GM03348 (cell line): Measurements from ENCODE around the gene TCERG1L.

Experiments used
- DNase-seq: peaks from one replicate; pipeline ENCODE4 v3.0.0; 2012; ENCODE audit warnings: low spot score

The TCERG1L gene

GRCh38 chr10:131099028-131099726 lies 212.3 kb downstream of the TCERG1L start:
- no peak for DNase-seq

DNA sequence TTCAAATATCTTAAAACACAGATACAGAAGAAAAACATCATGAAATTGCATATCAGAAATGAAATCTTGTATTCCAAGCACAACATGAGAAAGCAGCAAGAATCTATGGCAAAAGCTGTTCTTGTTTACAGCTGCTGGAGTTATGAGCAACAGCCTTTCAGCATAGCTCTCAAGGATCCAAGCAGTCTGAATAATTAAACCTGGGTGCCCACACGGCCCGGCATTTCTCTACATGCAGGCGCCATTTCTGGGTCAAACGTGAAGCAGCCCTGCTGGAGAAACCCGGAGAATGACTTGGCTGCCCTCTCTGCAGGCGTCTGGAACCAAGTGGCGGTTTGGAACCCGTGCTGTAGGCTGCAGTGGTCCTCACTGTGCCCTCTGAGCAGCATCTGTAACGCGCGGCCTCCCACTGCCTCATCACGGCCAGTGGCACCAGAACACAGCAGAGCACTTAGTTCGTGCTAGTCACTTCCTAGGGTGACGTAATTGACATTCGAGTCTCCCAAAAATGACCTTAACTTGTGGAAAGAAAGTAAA lies 213.0 kb downstream of the TCERG1L start:
- no peak for DNase-seq

GRCh38 chr10:131096031-131096430 lies 215.5 kb downstream of the TCERG1L start:
- no peak for DNase-seq

GRCh38 chr10:131095313-131095580 lies 216.3 kb downstream of the TCERG1L start:
- no peak for DNase-seq

- DNase-seq: no peak
These were observed 216.8 kb downstream of the TCERG1L start for GRCh38 chr10:131094527-131095312.

DNA sequence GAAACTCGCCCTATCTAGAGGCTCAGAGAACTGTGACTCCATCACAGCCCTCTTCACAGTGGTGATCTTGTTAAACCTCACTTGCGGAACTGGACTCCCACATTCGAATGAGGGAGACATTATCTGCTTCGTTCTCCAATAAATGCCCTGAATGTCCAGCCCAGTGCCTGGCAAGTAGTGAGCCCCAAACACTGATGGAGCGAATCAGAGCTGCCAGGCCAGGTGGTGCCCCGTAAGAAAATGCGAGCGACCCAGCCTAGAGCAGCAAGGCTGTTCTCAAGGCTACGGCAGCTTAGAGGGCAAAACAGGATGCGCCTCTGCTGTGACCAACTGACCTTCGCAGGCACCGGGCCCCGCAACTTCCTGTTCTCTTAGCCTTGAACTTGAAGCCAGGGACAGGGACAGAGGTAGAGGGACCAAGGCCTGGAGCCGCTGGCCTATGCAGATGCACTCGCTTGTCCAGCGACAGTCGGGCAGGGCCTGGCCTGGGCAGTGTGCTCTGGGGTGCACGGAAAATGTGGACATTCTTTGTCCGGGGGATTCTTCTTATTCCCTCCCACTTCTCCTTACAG lies 217.6 kb downstream of the TCERG1L start:
- DNase-seq: no peak

GRCh38 chr10:131093346-131093745 lies 218.2 kb downstream of the TCERG1L start:
- no peak for DNase-seq

GRCh38 chr10:131092876-131093275 lies 218.6 kb downstream of the TCERG1L start:
- no peak for DNase-seq

DNA sequence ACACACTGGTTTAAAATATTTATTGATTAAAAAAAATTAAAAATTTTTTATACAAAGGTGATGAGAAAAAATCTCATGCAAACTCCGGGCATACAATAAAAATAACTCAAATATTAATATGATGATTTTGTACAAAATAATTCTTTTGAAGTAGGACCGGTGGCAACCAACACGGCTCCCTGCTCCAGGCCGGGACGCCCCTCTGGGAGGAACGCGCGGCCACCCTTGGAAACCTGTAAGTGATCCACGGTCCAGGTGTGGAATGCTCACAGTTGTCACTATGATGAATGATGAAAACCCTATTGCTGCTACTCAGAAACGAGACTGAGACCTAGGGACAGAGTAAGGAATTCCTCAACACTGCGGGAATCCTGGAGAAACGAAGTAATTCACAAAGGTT lies 219.1 kb downstream of the TCERG1L start:
- no peak for DNase-seq

DNA sequence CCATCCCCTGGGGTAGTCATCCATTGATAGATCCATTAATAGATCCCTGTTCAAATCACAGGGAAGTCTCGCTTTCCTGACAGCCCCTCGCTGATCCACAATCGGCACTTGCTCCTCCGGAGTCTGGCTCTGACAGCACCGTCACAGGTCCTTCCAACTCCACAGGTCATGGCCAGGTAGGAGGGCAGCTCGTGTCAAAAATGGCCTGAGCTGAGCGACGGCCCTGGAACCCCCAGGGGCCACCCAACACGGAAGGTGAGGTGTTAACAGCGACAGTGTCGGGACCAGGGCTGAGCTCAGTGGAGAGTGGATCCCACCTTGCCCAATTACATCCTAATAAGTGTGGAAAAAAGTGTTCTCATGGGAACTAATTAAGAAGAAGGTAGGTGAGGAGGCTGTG lies 219.8 kb downstream of the TCERG1L start:
- DNase-seq: no peak

DNA sequence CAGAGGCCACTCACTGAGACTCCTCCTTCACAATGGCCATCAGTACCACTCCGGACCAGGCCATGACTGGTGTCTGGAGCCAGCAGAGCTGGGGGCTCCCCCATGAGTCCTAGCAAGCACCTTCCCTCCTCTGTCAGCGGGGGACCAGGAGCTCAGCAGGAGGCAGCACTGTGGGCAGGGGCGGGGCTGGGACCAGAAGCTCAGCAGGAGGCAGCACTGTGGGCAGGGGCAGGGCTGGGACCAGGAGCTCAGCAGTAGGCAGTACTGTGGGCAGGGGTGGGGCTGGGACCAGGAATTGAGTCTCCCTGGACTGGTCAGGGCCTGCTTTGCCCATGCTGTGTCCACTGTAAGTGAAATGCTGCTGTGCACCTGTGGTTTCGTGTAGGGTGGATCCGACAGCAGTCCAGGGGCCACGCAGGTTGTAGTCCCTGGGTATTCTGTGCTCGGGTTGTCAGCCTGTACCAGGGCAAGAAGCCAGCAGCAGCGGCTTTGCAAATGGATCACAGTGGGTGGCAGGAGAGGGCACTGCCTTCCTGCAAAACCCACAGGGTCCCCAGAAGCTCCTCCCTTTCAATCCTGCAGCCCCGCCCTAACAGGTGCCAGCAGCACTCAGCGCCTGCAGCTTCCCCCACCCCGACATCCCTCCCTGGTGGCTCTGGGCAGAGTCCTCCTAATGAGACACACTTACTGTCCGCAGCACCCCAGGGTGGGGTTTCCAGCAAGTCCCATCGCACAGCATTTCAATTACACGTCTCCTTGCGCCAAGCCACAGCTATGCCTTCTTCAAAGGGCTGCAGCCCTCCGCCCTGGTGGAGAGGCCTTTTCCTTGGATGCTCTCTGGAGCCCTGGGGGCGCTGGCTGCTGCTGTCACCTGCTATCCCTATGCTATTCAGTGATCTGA lies 220.5 kb downstream of the TCERG1L start:
- DNase-seq: no peak

GRCh38 chr10:131089861-131090260 lies 221.7 kb downstream of the TCERG1L start:
- DNase-seq: no peak

DNA sequence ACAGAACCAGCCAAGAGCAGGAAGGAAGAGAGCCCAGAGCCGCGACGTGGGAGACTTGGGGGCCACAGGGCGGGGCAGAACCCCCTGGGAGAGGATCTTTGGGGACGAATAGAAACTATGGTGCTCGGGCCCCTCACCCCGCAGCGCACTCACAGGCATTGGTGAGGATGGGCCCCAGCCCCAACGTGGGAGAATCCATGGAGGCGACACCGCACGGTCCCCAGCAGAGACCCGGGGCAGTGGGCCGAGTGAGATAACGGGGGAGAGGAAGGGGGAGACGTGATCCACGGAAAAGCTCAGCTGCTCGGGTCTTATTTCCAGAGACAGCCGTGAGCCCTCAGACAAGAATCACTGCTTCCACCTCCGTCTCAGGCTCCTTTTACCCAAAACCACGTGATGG lies 222.4 kb downstream of the TCERG1L start:
- DNase-seq: no peak

DNA sequence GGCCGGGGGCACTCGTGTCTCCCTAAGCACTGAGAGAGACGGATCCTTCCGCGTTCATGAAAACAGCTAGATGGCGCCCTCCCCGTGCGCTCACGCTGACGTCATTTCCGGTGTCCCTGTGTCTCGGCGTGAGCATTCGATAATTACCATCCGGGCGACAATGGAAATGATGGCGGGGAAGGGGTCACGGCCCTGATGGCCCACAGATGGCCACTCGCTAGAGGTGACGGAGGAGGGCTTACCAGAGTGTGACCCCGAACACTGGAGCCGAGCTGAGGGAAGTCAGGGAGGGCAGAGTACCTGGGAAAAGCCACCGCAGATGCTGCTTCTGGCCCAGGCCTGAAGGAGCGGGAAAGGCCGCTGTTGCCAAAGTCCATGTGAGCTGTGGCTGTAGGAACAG lies 222.9 kb downstream of the TCERG1L start:
- DNase-seq: no peak

- no peak for DNase-seq
These were observed 223.9 kb downstream of the TCERG1L start for GRCh38 chr10:131087464-131088215.

DNA sequence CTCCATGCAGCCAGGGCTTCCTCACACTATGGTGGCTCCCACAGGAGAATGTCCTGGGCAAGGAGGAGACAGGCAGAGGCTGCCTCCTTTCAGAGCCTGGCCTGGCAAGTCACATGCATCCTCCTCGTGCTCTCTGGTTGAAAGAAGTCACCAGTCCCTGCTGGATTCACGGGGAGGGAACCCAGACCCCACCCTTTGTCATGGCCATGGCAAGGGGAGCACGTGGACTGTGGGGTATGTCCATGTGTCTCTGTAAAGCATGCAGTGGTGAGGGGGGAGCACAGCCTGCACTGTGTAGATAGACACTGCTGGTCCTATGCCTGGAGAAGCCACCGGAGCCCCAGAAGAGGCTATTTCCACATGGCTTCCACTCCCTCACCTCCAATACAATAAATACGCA lies 225.0 kb downstream of the TCERG1L start:
- DNase-seq: no peak

- DNase-seq: no peak
These were observed 225.4 kb downstream of the TCERG1L start for GRCh38 chr10:131086094-131086493.

DNA sequence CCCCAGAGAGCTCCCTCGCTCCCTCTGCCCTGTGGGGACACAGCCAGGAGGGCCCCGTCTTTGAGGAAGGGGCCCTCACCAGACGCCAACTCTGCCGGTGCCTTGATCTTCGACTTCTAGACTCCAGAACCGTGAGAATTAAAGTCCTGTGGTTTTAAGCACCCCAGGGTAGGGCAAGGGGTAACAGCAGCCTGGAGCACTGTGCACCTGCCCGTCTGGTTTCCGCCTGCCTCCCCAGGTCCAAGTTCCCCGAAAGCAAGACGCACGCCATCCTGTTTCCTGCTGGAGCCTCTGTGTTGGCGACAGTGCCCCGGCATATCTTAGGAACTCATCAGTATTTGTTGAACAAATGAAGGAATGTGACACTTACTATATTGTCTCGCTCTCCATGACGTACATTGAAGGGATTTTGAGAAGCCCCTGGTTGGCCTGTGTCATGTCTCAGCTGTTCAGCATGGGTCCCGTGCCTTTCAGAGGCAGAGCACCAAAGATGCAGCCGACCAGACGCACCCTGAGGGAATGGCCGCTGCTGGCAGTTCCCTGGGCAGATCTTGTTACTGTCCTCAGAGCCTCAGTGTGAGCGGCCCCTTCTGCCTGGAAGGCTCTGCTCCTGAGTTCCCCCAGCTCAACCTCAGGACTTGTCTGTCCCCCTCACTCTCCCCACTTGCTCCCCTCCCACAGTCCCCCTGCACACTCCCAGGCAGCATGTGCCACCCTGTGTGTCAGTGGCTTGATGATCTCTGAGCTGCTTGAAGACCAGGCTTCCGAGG lies 226.2 kb downstream of the TCERG1L start:
- DNase-seq: no peak

DNA sequence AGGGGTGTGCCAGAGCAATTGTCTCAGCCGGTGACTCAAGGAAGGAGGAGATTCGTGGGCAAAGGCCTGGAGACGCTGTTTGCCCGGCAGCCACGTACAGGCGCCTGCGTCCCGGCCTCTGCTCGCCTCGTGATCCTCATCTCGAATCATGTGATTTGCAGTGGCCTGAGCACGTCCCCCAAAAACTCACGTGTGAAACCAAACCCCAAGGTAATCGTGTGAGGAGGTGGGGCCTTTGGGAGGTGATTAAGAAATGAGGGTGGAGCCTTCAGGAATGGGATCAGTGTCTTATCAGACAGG lies 226.8 kb downstream of the TCERG1L start:
- DNase-seq: no peak

- DNase-seq: no peak
These were observed 227.4 kb downstream of the TCERG1L start for GRCh38 chr10:131083915-131084790.
